AG04450 (cell line): ENCODE data around the gene NWD2. TPM values are rescaled to one million over a fixed set of nuclear protein-coding genes. Genes with fewer than 3 reads are reported as not detected.

Source experiments
- CTCF ChIA-PET: fragments of 300-600, 350-600 bp; formaldehyde crosslinking; extraction: SDS; loops from one replicate; lab custom pipeline; 2022; ENCODE audit warnings: antibody characterized with exemption, inconsistent platforms; lab: Charles Lee
- POLR2A ChIA-PET: fragments of 350-600 bp; formaldehyde crosslinking; extraction: SDS; loops from one replicate; lab custom pipeline; 2021; ENCODE audit warnings: antibody characterized with exemption, inconsistent platforms; lab: Yijun Ruan, JAX
- DNase-seq: peaks from one replicate; pipeline ENCODE4 v3.0.0-alpha.2; 2011; ENCODE audit warnings: low read depth, low spot score
- H3K27ac ChIP-seq: one replicate; pipeline ENCODE4 v1.5.1; 2012; ENCODE audit warnings: low read depth, low read length, control low read depth
- H3K27me3 ChIP-seq: one replicate; pipeline ENCODE4 v1.6.0; 2012; ENCODE audit warnings: low read length; ENCODE audit not compliant: control insufficient read depth, insufficient read depth
- H3K4me3 ChIP-seq: 2 replicates; pipeline ENCODE4 v1.5.1; 2011; ENCODE audit warnings: mild to moderate bottlenecking, low read depth, low read length, control low read depth
- H3K9me3 ChIP-seq: 2 replicates; pipeline ENCODE4 v1.5.1; 2012; ENCODE audit warnings: low read length; ENCODE audit not compliant: control insufficient read depth, insufficient read depth
- CTCF ChIP-seq: IDR thresholded peaks from 2 replicates; pipeline ENCODE4 v1.5.1; 2011; ENCODE audit warnings: low read depth, low read length, control low read depth, inconsistent platforms
- polyA plus RNA-seq: library from polyadenylated mRNA; depleted of rRNA; stranded (reverse); fragments of >200 nt; gene quantifications from 2 replicates; pipeline ENCODE4 v1.2.3, GENCODE V29; 2011

The NWD2 gene
- polyA plus RNA-seq, 1 experiment = not detected

GRCh38 chr4:37467223-37467622 lies 222.7 kb downstream of the NWD2 start:
- DNase-seq = no peak
- no peak overlapping the region for H3K27ac ChIP-seq
- H3K4me3 ChIP-seq = no peak overlapping the region
- CTCF ChIA-PET = no interaction called here
- POLR2A ChIA-PET = interaction anchor here (0.6 kb wide), 1 partner anchor 12 kb away, joined by 3 read pairs; no protein-coding TSS in a partner anchor
- no peaks in the 10 kb centered on the region for H3K27me3 ChIP-seq
- H3K9me3 ChIP-seq = no peaks in the 10 kb centered on the region
- no peak for TF ChIP-seq CTCF

GRCh38 chr4:37467824-37468223 lies 223.3 kb downstream of the NWD2 start:
- DNase-seq = no peak
- no peaks in the 10 kb centered on the region for H3K27me3 ChIP-seq
- no peak for TF ChIP-seq CTCF
- no peaks in the 10 kb centered on the region for H3K9me3 ChIP-seq
- H3K4me3 ChIP-seq = no peak overlapping the region
- CTCF ChIA-PET = no interaction called here
- H3K27ac ChIP-seq = no peak overlapping the region
- POLR2A ChIA-PET = interaction anchor here (0.6 kb wide), 1 partner anchor 13 kb away, joined by 3 read pairs; no protein-coding TSS in a partner anchor

- H3K9me3 ChIP-seq = no peaks in the 10 kb centered on the region
- no peaks in the 10 kb centered on the region for H3K27me3 ChIP-seq
- no peak overlapping the region for H3K27ac ChIP-seq
- no peak overlapping the region for H3K4me3 ChIP-seq
- no peak for DNase-seq
- ChIA-PET CTCF (no interaction called here), POLR2A (no interaction called here)
- TF ChIP-seq CTCF = no peak
Measured at GRCh38 chr4:37469286-37469685, 224.7 kb downstream of the NWD2 start.

GRCh38 chr4:37470245-37470644 lies 225.7 kb downstream of the NWD2 start:
- DNase-seq = no peak
- no peak overlapping the region for H3K4me3 ChIP-seq
- no peaks in the 10 kb centered on the region for H3K9me3 ChIP-seq
- TF ChIP-seq CTCF = no peak
- POLR2A ChIA-PET = no interaction called here
- peaks cover 2% of the 10 kb centered on the region for H3K27me3 ChIP-seq
- no peak overlapping the region for H3K27ac ChIP-seq
- CTCF ChIA-PET = no interaction called here

- no peak overlapping the region for H3K27ac ChIP-seq
- DNase-seq = no peak
- CTCF ChIA-PET = no interaction called here
- peaks cover 2% of the 10 kb centered on the region for H3K27me3 ChIP-seq
- TF ChIP-seq CTCF = no peak
- POLR2A ChIA-PET = no interaction called here
- no peak overlapping the region for H3K4me3 ChIP-seq
- H3K9me3 ChIP-seq = no peaks in the 10 kb centered on the region
Measured at GRCh38 chr4:37471093-37471492, 226.6 kb downstream of the NWD2 start.
